ENCODE measurements around the gene FOXL3. TPM values are rescaled to one million over a fixed set of nuclear protein-coding genes. Genes with fewer than 3 reads are reported as not detected.

The FOXL3 gene
- total RNA-seq, 4 donors from 2014 or later, result not detected

- in situ Hi-C loops (cut with MboI; ENCODE audit: low sequenced_read_pairs in 4 of 4), result no loop called here
- Histone ChIP-seq H3K27me3 (no peaks in the 10 kb centered on the region), H3K9me3 (no peaks in the 10 kb centered on the region), H3K4me3 (no peak overlapping the region), H3K36me3 (no peaks in the 10 kb centered on the region), H3K4me1 (no peaks in the 10 kb centered on the region), H3K27ac (no peak overlapping the region)
- intact Hi-C loops (cut with DNase I; ENCODE audit: low total_unique reads), result no loop called here
- no peak for ATAC-seq
- TF ChIP-seq POLR2A (IDR thresholded peaks at IDR 0.05) (no peak), CTCF (IDR thresholded peaks at IDR 0.05 in 4 of 5, conservative IDR thresholded peaks at IDR 0.05 in 1 of 5) (no peak)
- DNase-seq, result no peak
These were observed 11.5 kb downstream of the FOXL3 start for GRCh38 chr7:301291-302053.

GRCh38 chr7:302054-302992 lies 12.4 kb downstream of the FOXL3 start:
- no peaks in the 10 kb centered on the region for H3K9me3 ChIP-seq
- intact Hi-C loops (cut with DNase I; ENCODE audit: low total_unique reads) (no loop called here), in situ Hi-C loops (cut with MboI; ENCODE audit: low sequenced_read_pairs in 4 of 4) (no loop called here)
- no peaks in the 10 kb centered on the region for H3K4me1 ChIP-seq
- no peaks in the 10 kb centered on the region for H3K27me3 ChIP-seq
- TF ChIP-seq POLR2A (IDR thresholded peaks at IDR 0.05) (no peak), CTCF (IDR thresholded peaks at IDR 0.05 in 4 of 5, conservative IDR thresholded peaks at IDR 0.05 in 1 of 5) (no peak)
- DNase-seq (no peak), ATAC-seq (no peak)
- no peak overlapping the region for H3K4me3 ChIP-seq
- no peaks in the 10 kb centered on the region for H3K36me3 ChIP-seq
- H3K27ac ChIP-seq, result no peak overlapping the region

- H3K27me3 ChIP-seq, result no peaks in the 10 kb centered on the region
- H3K27ac ChIP-seq, result no peak overlapping the region
- TF ChIP-seq POLR2A (IDR thresholded peaks at IDR 0.05), result no peak
- TF ChIP-seq CTCF (IDR thresholded peaks at IDR 0.05 in 4 of 5, conservative IDR thresholded peaks at IDR 0.05 in 1 of 5), result no peak
- H3K4me3 ChIP-seq, result no peak overlapping the region
- no peaks in the 10 kb centered on the region for H3K36me3 ChIP-seq
- H3K4me1 ChIP-seq, result no peaks in the 10 kb centered on the region
- H3K9me3 ChIP-seq, result no peaks in the 10 kb centered on the region
- DNase-seq (no peak), ATAC-seq (no peak)
- intact Hi-C loops (cut with DNase I; ENCODE audit: low total_unique reads) (no loop called here), in situ Hi-C loops (cut with MboI; ENCODE audit: low sequenced_read_pairs in 4 of 4) (no loop called here)
These were observed 13.5 kb downstream of the FOXL3 start for GRCh38 chr7:303425-303824.

- ATAC-seq (no peak), DNase-seq (no peak)
- no peaks in the 10 kb centered on the region for H3K4me1 ChIP-seq
- H3K27ac ChIP-seq, result no peak overlapping the region
- in situ Hi-C loops (cut with MboI; ENCODE audit: low sequenced_read_pairs in 4 of 4) (no loop called here), intact Hi-C loops (cut with DNase I; ENCODE audit: low total_unique reads) (no loop called here)
- H3K4me3 ChIP-seq, result no peak overlapping the region
- H3K36me3 ChIP-seq, result no peaks in the 10 kb centered on the region
- no peaks in the 10 kb centered on the region for H3K27me3 ChIP-seq
- H3K9me3 ChIP-seq, result no peaks in the 10 kb centered on the region
- TF ChIP-seq POLR2A (IDR thresholded peaks at IDR 0.05), result no peak
These were observed 14.1 kb downstream of the FOXL3 start for GRCh38 chr7:303884-304573.
